GM12801 (cell line): ENCODE results near the gene ADSS1.
A peak's percentile ranks its signal among the peaks of the same experiment; 100 is the strongest.

Source experiments
- TF ChIP-seq, protein P1 (sequence below): IDR thresholded peaks from one replicate; pipeline ENCODE4 v1.5.1; 2011; ENCODE audit warnings: control low read depth; ENCODE audit not compliant: insufficient read length; ENCODE audit errors: extremely low read depth

The ADSS1 gene

DNA sequence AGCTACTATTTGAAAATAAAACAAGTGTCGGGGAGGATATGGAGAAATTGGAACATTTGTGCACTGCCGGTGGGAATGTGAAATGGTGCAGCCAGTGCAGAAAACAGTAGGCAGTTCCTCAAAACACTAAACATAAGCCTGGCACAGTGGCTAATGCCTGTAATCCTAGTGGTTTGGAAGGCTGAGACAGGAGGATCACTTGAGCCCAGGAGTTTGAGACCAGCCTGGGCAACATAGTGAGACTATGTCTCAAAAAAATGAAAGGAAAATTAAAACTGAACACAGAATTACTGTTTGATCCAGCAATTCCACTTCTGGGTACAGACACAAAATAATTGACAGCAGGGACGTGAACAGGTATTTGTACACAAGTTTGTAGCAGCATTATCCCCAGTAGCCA is 41.5 kb downstream of the ADSS1 start:
- TF ChIP-seq, protein P1, sequence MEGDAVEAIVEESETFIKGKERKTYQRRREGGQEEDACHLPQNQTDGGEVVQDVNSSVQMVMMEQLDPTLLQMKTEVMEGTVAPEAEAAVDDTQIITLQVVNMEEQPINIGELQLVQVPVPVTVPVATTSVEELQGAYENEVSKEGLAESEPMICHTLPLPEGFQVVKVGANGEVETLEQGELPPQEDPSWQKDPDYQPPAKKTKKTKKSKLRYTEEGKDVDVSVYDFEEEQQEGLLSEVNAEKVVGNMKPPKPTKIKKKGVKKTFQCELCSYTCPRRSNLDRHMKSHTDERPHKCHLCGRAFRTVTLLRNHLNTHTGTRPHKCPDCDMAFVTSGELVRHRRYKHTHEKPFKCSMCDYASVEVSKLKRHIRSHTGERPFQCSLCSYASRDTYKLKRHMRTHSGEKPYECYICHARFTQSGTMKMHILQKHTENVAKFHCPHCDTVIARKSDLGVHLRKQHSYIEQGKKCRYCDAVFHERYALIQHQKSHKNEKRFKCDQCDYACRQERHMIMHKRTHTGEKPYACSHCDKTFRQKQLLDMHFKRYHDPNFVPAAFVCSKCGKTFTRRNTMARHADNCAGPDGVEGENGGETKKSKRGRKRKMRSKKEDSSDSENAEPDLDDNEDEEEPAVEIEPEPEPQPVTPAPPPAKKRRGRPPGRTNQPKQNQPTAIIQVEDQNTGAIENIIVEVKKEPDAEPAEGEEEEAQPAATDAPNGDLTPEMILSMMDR, result no peak

DNA sequence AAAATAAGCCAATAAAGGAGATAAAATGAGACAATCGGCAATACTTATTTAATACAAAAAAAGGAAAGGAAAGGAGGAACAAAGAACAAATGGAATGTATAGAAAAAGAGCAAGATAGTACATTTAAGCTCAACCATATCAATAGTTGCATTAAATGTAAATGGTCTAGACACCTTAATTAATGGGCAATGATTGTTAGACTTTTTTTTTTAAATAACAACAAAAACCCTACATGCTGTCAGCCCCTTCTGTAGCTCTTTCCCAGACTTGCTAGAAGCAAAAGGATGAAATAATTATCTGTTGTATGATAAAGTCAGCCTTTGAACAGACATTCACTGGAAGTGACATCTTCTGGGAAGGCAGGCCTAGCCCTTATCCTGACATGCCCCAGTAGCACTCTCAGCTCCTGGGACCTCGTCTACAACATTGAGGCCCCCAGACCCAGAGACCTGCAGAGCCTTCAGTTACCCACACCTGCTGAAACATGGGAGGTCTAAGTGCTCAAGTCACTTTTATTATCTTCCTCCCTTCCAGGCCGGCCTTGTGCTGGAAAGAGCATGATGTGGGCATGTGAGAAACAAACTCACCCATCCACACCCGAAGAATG is 42.3 kb downstream of the ADSS1 start:
- TF ChIP-seq, protein P1, result no peak

DNA sequence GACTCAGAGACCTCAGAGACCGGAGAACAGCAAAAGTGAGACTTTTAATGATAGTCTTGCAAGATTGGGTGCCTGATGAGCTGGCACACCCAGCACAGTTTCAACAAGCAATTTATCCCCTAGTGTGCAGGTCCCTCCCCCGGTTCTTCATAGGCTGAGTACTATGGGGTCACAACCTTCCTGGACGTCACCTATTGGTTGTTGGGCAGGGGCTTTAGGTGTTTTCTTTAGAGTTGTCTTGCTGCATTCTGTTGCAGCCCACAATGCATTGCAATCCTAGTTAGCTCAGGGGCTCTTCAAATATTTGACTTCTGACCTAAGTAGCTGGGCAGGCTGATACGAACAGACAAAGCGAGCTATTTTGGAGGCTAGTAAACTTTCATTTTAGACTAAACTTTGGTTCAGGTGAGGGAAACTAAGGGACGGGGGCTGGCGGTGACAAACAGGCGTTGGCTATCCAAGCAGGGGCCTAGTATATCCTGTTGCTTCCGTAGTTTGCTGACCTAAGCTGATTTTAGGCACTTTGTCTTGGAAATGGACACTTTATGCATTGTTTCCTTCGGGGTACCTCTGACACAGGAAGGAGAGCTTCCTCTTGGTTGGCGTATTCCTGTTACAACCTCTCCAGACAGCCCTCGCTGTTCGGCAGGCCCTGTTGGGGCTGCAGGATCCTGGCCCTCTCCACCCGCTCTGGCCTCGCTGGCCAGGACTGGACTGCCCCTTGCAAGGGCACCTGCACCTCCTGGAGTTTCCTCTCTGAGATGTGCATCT is 43.0 kb downstream of the ADSS1 start:
- TF ChIP-seq, protein P1, result no peak

DNA sequence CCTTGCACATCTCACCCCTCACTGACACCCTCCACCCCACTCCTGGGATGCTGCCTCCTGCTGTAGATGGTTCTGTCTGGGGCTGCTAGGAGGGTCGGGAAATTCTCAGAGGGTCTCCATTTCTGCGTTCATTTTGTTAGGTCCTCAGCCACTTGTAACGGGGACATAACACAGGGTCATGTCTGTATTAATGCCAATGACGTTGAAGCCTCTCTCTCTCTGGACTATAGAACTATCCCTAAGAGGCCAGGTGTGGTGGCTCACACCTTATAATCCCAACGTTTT is 43.5 kb downstream of the ADSS1 start:
- TF ChIP-seq, protein P1, result no peak

DNA sequence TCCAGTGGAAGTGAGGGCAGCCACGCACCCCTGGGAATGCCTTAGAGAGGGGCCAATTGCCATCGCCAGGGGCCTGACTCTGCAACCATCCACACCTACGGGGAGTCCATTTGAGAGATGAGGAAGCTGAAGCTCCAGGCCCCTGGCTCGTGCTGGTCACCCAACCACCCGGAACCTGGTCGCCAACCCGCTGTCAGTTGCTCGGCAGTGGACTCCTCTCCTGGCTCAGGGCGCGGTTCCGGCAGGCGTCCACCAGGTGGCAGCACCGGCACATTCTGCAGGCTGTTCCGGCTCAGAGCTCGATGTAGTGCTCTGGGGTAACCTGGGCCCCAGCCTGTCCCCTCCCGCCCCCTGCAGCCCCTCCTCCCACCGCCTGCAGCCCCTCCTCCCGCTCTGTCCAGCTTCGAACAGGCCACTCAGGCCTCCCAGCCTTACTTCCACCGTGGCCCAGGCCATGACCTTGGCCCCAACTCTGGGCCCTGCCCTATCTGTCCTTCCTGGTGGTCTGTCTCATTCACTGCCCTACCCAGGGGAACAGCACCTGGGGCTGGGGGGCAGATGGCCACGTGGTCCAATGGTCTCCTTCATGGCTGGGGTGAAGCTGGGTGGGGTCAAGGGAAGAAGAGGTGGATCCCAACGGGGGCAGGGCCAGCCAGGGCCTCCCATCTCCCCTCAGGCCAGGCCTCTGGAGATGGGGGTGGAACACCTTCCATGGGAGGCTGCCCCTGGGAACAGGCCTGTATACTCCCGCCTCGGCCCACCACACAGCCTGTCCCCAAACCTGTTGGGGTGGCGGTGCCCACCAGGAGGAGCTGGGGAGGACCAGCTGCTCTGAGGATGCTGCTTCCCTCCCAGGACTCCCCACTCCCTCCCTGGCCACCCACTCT is 44.7 kb downstream of the ADSS1 start:
- TF ChIP-seq, protein P1, result peak; percentile 38

DNA sequence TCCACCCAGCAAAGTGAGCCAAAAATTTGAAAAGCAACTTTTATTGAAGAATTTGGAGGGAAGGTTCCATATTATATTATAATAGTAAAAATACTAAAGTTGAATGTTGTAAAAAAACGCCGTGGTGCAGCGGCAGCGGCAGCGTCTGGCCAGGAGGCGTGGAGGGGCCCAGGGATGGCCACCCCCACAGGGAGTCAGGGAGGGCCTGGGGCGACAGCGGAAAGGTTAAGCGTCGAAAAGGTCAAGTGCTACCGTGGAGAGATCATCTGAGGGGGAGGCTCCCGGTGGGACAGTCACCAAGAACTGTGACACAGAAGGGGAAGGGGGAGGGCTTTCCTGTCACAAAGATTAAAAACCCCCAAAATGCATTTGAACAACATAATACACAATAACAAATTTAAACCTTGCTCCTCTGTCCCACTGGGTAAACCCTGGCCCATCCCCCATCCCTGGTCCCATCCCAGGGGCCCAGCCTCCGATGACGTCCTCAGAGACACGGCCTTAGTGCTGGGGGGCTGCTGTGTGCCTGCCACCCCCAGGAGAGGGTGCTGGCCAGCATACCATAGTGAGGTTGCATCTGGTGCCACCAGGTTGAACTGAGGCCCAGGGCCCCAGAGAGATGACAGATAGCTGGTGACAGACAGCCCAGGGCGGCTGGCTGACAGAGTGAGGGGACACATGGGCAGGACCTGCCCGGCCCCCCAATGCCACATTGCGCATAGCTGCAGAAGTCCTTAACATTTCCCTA is 45.5 kb downstream of the ADSS1 start:
- TF ChIP-seq, protein P1, result no peak
